Nephron (organoid): ENCODE results near the gene CFAP126.
"Not testable (repeated sequence)": the region's sequence is repeated elsewhere in the genome, so short reads cannot be mapped to it uniquely, and the experiment has no call there.

ENCODE experiments used
- H3K27ac Mint-ChIP-seq, 3 experiments: 2 replicates each; pipeline ENCODE4 v1.8.0; 2020; ENCODE audit warnings: mixed read lengths in 3 of 3, mild to moderate bottlenecking in 2 of 3, moderate library complexity in 1 of 3
- H3K27me3 Mint-ChIP-seq: 2 replicates; pipeline ENCODE4 v1.8.0; 2021; ENCODE audit warnings: low read depth, mild to moderate bottlenecking, moderate library complexity, mixed read lengths
- H3K36me3 Mint-ChIP-seq: 2 replicates; pipeline ENCODE4 v1.8.0; 2020; ENCODE audit warnings: low read depth, mixed read lengths
- H3K4me1 Mint-ChIP-seq: 2 replicates; pipeline ENCODE4 v1.8.0; 2020; ENCODE audit warnings: mixed read lengths
- H3K4me3 Mint-ChIP-seq, 3 experiments: 2 replicates each; pipeline ENCODE4 v1.8.0; 2020; ENCODE audit warnings: mild to moderate bottlenecking in 3 of 3, mixed read lengths in 3 of 3, moderate library complexity in 2 of 3
- H3K9me3 Mint-ChIP-seq: 2 replicates; pipeline ENCODE4 v1.8.0; 2020; ENCODE audit warnings: mixed read lengths
- TF ChIP-seq, protein P1 (sequence below), 3 experiments: fragments of 200-600 bp; sonication (generic); IDR thresholded peaks; one replicate each; pipeline ENCODE4 v1.5.0; 2021; ENCODE audit warnings: antibody characterized with exemption in 3 of 3; ENCODE audit not compliant: unreplicated experiment in 3 of 3

Gene CFAP126, protein sequence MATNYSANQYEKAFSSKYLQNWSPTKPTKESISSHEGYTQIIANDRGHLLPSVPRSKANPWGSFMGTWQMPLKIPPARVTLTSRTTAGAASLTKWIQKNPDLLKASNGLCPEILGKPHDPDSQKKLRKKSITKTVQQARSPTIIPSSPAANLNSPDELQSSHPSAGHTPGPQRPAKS

DNA sequence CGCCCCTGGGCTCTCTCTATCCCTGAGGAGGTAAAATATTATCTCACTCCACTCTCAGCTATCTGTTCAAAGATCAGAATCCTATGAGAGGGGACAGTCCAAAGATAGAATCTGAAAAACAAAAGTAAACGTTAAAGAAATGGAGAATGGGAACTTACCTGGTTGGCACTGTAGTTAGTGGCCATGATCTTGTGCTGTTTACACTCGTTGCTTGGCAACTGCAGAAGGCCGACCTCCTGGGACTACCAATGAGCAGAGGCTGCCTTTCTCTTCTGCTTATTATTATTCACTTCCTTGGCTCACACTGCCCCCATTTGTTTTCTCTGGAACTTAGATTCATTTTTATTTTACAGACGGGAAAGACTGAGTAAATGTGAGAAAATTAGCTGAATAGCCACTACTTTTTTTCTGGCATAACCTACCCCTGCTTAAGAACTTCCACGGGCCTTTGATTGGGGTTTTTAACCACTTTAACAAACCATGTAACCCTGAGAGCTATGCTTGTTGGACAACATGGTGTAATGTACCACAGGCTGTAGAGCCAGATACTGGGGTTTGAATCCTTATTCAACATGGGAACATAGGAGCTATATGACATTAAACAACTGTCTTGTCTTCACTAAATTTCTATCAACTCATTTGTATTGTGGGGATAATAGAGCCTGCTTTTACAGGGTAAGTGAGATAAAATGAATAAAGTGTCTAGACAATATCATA, at the start of gene CFAP126:
TSS of gene CFAP126 (minus strand) at position 193 of the 717 bp plus-strand sequence. CDS start at position 185, 8 bp downstream.
- Mint-ChIP-seq H3K36me3 (peaks cover 34% of the 10 kb centered on the region), H3K27me3 (no peaks in the 10 kb centered on the region), H3K4me3 (no peak within 1 kb of the TSS), H3K4me1 (no peaks in the 10 kb centered on the region), H3K9me3 (no peaks in the 10 kb centered on the region), H3K27ac (peak within 1 kb of the TSS; percentile 11 to 74 (median 33))
- TF ChIP-seq, protein P1, sequence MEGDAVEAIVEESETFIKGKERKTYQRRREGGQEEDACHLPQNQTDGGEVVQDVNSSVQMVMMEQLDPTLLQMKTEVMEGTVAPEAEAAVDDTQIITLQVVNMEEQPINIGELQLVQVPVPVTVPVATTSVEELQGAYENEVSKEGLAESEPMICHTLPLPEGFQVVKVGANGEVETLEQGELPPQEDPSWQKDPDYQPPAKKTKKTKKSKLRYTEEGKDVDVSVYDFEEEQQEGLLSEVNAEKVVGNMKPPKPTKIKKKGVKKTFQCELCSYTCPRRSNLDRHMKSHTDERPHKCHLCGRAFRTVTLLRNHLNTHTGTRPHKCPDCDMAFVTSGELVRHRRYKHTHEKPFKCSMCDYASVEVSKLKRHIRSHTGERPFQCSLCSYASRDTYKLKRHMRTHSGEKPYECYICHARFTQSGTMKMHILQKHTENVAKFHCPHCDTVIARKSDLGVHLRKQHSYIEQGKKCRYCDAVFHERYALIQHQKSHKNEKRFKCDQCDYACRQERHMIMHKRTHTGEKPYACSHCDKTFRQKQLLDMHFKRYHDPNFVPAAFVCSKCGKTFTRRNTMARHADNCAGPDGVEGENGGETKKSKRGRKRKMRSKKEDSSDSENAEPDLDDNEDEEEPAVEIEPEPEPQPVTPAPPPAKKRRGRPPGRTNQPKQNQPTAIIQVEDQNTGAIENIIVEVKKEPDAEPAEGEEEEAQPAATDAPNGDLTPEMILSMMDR (IDR thresholded peaks at IDR 0.05; ENCODE audit: unreplicated experiment in 3 of 3) = no peak

DNA sequence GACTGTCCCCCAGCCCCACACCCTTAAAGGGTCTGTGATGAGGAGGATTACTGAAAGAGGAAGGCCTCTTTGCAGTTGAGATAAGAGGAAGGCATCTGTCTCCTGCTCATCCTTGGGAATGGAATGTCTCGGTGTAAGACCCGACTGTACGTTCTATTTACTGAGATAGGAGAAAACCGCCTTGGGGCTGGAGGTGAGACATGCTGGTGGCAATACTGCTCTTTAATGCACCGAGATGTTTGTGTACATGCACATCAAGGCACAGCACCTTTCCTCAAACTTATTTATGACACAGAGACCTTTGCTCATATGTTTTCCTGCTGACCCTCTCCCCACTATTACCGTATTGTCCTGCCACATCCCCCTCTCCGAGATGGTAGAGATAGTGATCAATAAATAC, 45.4 kb upstream of the CFAP126 start:
- not testable (repeated sequence) for H3K27ac Mint-ChIP-seq, H3K4me3 Mint-ChIP-seq, H3K9me3 Mint-ChIP-seq, H3K4me1 Mint-ChIP-seq, H3K36me3 Mint-ChIP-seq
- H3K27me3 Mint-ChIP-seq = peaks cover 36% of the 10 kb centered on the region

GRCh38 chr1:161410636-161410970, 42.9 kb upstream of the CFAP126 start:
- not testable (repeated sequence) for H3K4me3 Mint-ChIP-seq, H3K36me3 Mint-ChIP-seq, H3K9me3 Mint-ChIP-seq, H3K4me1 Mint-ChIP-seq, H3K27ac Mint-ChIP-seq
- peaks cover 25% of the 10 kb centered on the region for H3K27me3 Mint-ChIP-seq

GRCh38 chr1:161409848-161410635, 42.4 kb upstream of the CFAP126 start:
- not testable (repeated sequence) for H3K36me3 Mint-ChIP-seq, H3K4me1 Mint-ChIP-seq, H3K9me3 Mint-ChIP-seq, H3K4me3 Mint-ChIP-seq, H3K27ac Mint-ChIP-seq
- peaks cover 25% of the 10 kb centered on the region for H3K27me3 Mint-ChIP-seq

- Mint-ChIP-seq H3K27ac (no peak overlapping the region), H3K36me3 (no peaks in the 10 kb centered on the region), H3K27me3 (peaks cover 27% of the 10 kb centered on the region), H3K4me1 (peaks cover 6% of the 10 kb centered on the region), H3K9me3 (no peaks in the 10 kb centered on the region), H3K4me3 (no peak overlapping the region)
- TF ChIP-seq, protein P1 (IDR thresholded peaks at IDR 0.05; ENCODE audit: unreplicated experiment in 3 of 3) = no peak
Observed at GRCh38 chr1:161408429-161409052, 40.9 kb upstream of the CFAP126 start.

- no peaks in the 10 kb centered on the region for H3K9me3 Mint-ChIP-seq
- H3K4me3 Mint-ChIP-seq = no peak overlapping the region
- peaks cover 6% of the 10 kb centered on the region for H3K4me1 Mint-ChIP-seq
- no peak overlapping the region for H3K27ac Mint-ChIP-seq
- no peaks in the 10 kb centered on the region for H3K36me3 Mint-ChIP-seq
- TF ChIP-seq, protein P1 (IDR thresholded peaks at IDR 0.05; ENCODE audit: unreplicated experiment in 3 of 3) = no peak
- peaks cover 19% of the 10 kb centered on the region for H3K27me3 Mint-ChIP-seq
Observed at GRCh38 chr1:161407451-161407985, 39.8 kb upstream of the CFAP126 start.

DNA sequence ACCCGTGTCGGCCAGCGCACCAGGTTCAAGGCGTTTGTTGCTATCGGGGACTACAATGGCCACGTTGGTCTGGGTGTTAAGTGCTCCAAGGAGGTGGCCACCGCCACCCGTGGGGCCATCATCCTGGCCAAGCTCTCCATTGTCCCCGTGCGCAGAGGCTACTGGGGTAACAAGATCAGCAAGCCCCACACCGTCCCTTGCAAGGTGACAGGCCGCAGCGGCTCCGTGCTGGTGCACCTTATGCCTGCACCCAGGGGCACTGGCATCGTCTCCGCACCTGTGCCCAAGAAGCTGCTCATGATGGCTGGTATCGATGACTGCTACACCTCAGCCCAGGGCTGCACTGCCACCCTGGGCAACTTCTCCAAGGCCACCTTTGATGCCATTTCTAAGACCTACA, 38.9 kb upstream of the CFAP126 start:
- H3K9me3 Mint-ChIP-seq, H3K36me3 Mint-ChIP-seq, H3K4me1 Mint-ChIP-seq, H3K4me3 Mint-ChIP-seq, H3K27ac Mint-ChIP-seq: not testable (repeated sequence)
- peaks cover 15% of the 10 kb centered on the region for H3K27me3 Mint-ChIP-seq
